Skeletal muscle tissue (tissue), 5 donors: ENCODE data around the gene PPHLN1. TPM values are rescaled to one million over a fixed set of nuclear protein-coding genes. Genes with fewer than 3 reads are reported as not detected.

Source experiments
- H3K27ac ChIP-seq: one replicate; pipeline ENCODE4 v1.7.0; 2013; ENCODE audit warnings: mild to moderate bottlenecking, low read depth, low read length, inconsistent platforms
- H3K27me3 ChIP-seq, 3 donors: one replicate each; pipeline ENCODE4 v1.7.0; 2013; ENCODE audit warnings: low read length in 3 of 3; ENCODE audit not compliant: control insufficient read depth in 3 of 3, insufficient read depth in 3 of 3
- H3K36me3 ChIP-seq, 3 donors: one replicate each; pipeline ENCODE4 v1.7.0; 2013; ENCODE audit warnings: low read length in 3 of 3; ENCODE audit not compliant: control insufficient read depth in 3 of 3, insufficient read depth in 3 of 3
- H3K4me1 ChIP-seq, 3 donors: one replicate each; pipeline ENCODE4 v1.7.0; 2013; ENCODE audit warnings: low read length in 3 of 3, mild to moderate bottlenecking in 3 of 3; ENCODE audit not compliant: control insufficient read depth in 3 of 3, insufficient read depth in 3 of 3
- H3K4me3 ChIP-seq, 3 donors: one replicate each; pipeline ENCODE4 v1.7.0; 2013; ENCODE audit warnings: low read length in 3 of 3
- H3K9ac ChIP-seq, 3 donors: one replicate each; pipeline ENCODE4 v1.7.0; 2013; ENCODE audit warnings: low read length in 3 of 3, mild to moderate bottlenecking in 3 of 3, moderate library complexity in 2 of 3, low read depth in 1 of 3
- H3K9me3 ChIP-seq, 3 donors: one replicate each; pipeline ENCODE4 v1.7.0; 2013; ENCODE audit warnings: low read length in 3 of 3; ENCODE audit not compliant: control insufficient read depth in 3 of 3
- small RNA-seq: library from RNA; depleted of rRNA; stranded (forward); fragments of <200 nt; gene quantifications from one replicate; pipeline ENCODE3, GENCODE V24; 2014
- total RNA-seq: library from RNA; depleted of rRNA; stranded (reverse); fragments of >200 nt; gene quantifications from one replicate; pipeline ENCODE4 v1.2.3, GENCODE V29; 2014
- donor health status: Osteomylitis.

Gene PPHLN1
- total RNA-seq, 1 donor from 2014 or later = 59.0 TPM

- no peaks in the 10 kb centered on the region for H3K36me3 ChIP-seq
- no peaks in the 10 kb centered on the region for H3K27me3 ChIP-seq
- H3K4me1 ChIP-seq = peaks cover 10 to 19% (median 12%) of the 10 kb centered on the region in 3 donors
- H3K27ac ChIP-seq = no peak overlapping the region
- no peak overlapping the region for H3K9ac ChIP-seq
- H3K4me3 ChIP-seq = no peak overlapping the region
- H3K9me3 ChIP-seq = no peaks in the 10 kb centered on the region
These were observed 159.9 kb downstream of the PPHLN1 start for GRCh38 chr12:42485823-42486222.

DNA sequence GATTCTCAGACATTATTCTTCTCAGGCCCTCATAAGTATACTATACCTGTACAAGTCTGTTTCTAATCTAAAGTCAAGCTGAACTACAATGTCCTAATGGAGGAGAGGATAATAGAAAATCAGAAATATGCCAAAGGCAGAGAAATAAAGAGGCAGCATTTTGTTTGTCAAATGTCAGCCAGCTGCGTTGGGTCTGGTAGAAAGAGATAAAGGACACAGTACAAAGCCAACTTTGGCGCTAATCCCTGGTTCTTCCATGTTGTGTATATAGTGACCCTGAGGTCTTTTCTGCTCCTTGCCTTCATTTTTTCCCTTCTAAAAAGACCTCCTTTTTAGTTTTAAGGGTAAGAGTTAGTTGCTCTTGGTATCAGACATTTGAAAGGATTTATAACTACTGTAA lies 160.4 kb downstream of the PPHLN1 start:
- Histone ChIP-seq H3K27ac (no peak overlapping the region), H3K36me3 (no peaks in the 10 kb centered on the region), H3K4me3 (no peak overlapping the region), H3K4me1 (peaks cover 10 to 19% (median 12%) of the 10 kb centered on the region in 3 donors), H3K27me3 (no peaks in the 10 kb centered on the region), H3K9me3 (no peaks in the 10 kb centered on the region), H3K9ac (no peak overlapping the region)

GRCh38 chr12:42490261-42490842 lies 164.4 kb downstream of the PPHLN1 start:
- Histone ChIP-seq H3K9ac (no peak overlapping the region), H3K9me3 (no peaks in the 10 kb centered on the region), H3K27ac (no peak overlapping the region), H3K36me3 (no peaks in the 10 kb centered on the region), H3K4me1 (no peaks in the 10 kb centered on the region), H3K4me3 (no peak overlapping the region), H3K27me3 (no peaks in the 10 kb centered on the region)

Small RNAs within 50 kb of the gene (small RNA-seq; reads per million reads assigned to genes)
- not detected for gene MIR7851
- gene RF00019 = not detected
- gene RF00090 = not detected
- not detected for gene RNU6-249P

Other genes with a start within 250 kb of the PPHLN1 start
- gene GXYLT1, start 181.3 kb upstream of the PPHLN1 start, total RNA-seq = 11.5 TPM
- gene YAF2, start 87.9 kb upstream of the PPHLN1 start, total RNA-seq = 19.3 TPM
- gene ZCRB1, start 73 bp upstream of the PPHLN1 start, total RNA-seq = 6.8 TPM